AML-193 (cell line): ENCODE results near the gene ALX4.

Source experiments
- DNase-seq, 2 experiments: peaks; one replicate each; lab custom pipeline; 2025; lab: John Stamatoyannopoulos, UW

Gene ALX4

GRCh38 chr11:44267750-44268613 lies 42.0 kb downstream of the ALX4 start:
- DNase-seq, result no peak

GRCh38 chr11:44267006-44267749 lies 42.8 kb downstream of the ALX4 start:
- DNase-seq, result no peak

GRCh38 chr11:44266056-44266780 lies 43.7 kb downstream of the ALX4 start:
- no peak for DNase-seq

- DNase-seq, result no peak
Measured at GRCh38 chr11:44264761-44265160, 45.2 kb downstream of the ALX4 start.

- no peak for DNase-seq
Measured at GRCh38 chr11:44264438-44264749, 45.5 kb downstream of the ALX4 start.

DNA sequence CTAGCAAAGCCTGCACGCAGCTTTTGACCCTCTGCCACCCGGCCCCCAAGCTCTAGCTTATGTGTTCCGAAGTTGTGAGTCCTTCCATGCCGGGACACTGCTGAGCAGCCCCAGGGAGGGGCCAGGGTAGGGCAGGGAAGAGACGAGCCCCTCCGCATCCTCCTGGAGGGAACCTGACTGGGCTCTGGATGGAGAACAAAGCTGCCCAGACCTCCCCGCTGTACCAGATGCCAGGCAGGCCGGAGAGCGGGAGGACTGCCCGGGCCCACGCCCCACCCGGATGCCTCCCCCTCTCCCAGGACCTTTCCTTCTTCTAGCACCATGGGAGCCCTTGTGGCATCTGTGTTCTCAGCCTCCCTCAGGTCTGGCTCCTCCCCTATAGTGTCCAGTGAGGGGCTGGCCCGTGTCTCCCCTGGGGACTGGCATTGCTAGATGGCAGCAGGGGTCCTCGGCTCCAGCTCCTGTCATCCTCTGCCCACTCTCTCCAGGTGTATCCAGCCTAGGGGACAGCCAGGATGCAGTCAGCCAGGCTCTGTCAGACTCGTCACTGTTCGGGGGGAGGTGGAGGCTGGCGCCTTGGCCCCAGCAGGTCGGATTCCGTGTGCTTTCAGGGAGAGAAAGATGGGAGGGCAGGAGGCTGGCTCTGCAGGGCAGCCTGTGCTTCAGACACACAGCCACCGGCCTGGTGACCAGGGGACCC lies 46.1 kb downstream of the ALX4 start:
- DNase-seq, result no peak

GRCh38 chr11:44261800-44262591 lies 47.9 kb downstream of the ALX4 start:
- DNase-seq, result no peak

DNA sequence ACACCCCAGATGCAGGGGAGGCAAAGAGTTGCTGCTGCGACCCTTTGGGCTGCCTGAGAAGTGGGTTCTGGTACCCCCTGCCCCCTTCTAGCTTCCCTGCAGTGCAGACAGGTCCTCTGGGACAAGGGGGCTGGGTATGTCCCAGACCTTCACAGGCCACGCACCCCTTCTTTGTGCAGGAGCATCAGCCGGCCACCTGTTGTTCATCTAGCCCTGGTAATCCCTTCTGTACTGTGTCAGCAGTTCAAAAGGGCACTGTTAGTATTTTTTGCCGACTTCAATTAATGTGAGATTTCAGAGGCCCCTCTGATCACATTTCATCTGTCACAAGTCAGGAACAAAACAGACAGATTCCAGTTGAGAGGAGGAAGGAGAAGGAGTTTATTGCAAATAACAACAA lies 49.9 kb downstream of the ALX4 start:
- no peak for DNase-seq

GRCh38 chr11:44258839-44259420 lies 51.0 kb downstream of the ALX4 start:
- DNase-seq, result no peak

GRCh38 chr11:44258190-44258489 lies 51.8 kb downstream of the ALX4 start:
- no peak for DNase-seq

DNA sequence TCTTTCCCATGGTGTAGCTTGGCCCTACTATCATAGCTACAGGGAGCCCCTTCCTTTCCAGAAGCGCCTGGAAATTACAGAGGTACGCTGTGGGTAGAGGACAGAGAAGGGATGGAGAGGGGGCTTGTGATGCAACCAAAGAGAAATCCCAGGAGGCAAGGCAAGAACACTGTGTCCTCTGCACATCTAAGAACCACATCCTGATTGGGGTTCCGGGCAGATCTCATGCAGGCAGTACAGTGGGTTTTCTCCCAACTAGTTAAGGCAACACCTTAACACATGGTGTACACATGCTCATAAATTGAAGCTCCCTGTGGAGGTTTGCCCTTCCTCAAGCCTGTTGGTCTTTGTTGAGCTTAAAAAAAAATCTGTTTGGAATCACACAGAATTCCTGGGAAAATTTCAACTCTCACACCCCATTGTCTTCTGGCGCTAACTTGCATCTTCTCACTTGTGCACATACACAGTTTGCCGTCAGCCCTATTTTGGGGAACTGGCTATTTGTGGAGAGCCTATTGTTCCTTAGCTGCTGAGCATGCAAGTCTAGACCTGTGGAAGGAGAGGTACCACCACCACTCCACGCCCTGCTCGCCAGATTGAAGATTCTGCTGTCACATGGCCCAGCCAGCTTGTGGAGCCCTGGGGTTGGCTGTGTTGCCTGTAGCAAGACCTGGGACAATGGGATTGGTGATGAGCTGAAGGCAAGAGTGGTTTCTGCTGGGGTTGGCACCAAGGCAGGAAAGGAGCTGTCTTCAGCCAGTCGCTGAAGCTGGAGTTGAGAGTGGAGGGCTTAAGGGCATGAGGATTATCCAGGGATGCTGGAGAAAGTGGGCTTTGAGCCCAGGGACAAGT lies 52.4 kb downstream of the ALX4 start:
- no peak for DNase-seq

GRCh38 chr11:44256673-44257291 lies 53.2 kb downstream of the ALX4 start:
- DNase-seq, result no peak

GRCh38 chr11:44255406-44256071 lies 54.4 kb downstream of the ALX4 start:
- DNase-seq, result no peak

GRCh38 chr11:44252999-44253602 lies 56.8 kb downstream of the ALX4 start:
- no peak for DNase-seq

DNA sequence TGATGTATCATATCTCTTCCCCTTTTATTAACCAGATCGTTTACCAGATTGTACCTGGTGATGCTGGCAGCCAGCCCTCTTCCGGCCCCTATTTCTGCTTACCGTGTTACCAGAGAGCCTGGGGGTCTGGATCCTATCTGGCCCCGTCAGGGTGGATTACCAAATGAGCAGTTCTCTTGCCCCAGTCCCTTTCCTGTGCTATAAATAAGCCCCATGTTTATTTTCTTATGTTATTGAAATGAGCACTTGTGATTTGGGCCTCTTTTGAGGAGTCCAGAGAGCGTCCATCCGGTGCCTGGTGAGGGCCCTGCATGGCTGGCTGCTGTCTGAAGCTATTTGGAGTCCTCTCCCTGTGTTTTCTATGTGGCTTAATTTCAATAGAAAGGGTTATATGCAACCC lies 59.5 kb downstream of the ALX4 start:
- no peak for DNase-seq

DNA sequence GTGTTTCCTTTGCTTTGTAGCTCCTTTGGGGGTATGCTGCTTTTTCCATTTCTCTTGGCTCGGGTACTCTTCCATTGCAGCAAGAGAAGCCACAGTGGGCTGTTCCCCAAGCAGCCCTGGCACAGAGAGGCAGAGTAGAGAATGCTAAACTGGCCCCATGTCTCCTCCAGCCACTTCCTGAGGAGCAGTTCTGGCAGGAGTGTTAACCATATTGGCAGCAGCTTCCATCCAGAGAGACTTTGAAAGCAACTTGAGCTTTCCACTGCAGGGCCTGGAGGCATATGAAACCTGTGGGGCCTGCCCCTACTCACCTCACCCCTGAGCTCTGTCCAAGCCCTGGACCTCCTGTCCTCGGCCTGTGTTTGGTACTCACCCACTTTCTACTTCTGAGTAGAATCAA lies 61.8 kb downstream of the ALX4 start:
- no peak for DNase-seq

GRCh38 chr11:44247508-44247907 lies 62.4 kb downstream of the ALX4 start:
- no peak for DNase-seq

- DNase-seq, result no peak
Measured at GRCh38 chr11:44246726-44247125, 63.2 kb downstream of the ALX4 start.
